GM18951 (cell line): Measurements from ENCODE around the gene MINDY4B.
"Not testable (repeated sequence)": the region's sequence is repeated elsewhere in the genome, so short reads cannot be mapped to it uniquely, and the experiment has no call there.

Experiments
- POLR2A ChIP-seq: IDR thresholded peaks from 4 replicates; pipeline ENCODE4 v1.6.1; 2011; ENCODE audit warnings: mild to moderate bottlenecking; ENCODE audit not compliant: insufficient read length, insufficient read depth; ENCODE audit errors: extremely low read depth
- in situ Hi-C: fragments of 300-500 bp; cut with MboI; formaldehyde crosslinking; loops from one replicate; pipeline ENCODE4 v1.12.0; 2022; ENCODE audit warnings: low sequenced_read_pairs, mixed read lengths, inconsistent platforms; ENCODE audit not compliant: unreplicated experiment

The MINDY4B gene

GRCh38 chr3:150887031-150887430, 18.2 kb downstream of the MINDY4B start:
- no peak for TF ChIP-seq POLR2A
- in situ Hi-C loops: no loop called here

- in situ Hi-C loops: no loop called here
These were observed 19.7 kb downstream of the MINDY4B start for GRCh38 chr3:150885535-150885934.

GRCh38 chr3:150878996-150879575, 26.2 kb downstream of the MINDY4B start:
- in situ Hi-C loops: no loop called here
- TF ChIP-seq POLR2A: no peak

More at GRCh38 chr3:150885535-150885934, 19.7 kb downstream of the MINDY4B start:
- TF ChIP-seq POLR2A: no peak

- TF ChIP-seq POLR2A: no peak
These were observed 26.9 kb downstream of the MINDY4B start for GRCh38 chr3:150878290-150878689.

GRCh38 chr3:150877303-150877702, 27.9 kb downstream of the MINDY4B start:
- in situ Hi-C loops: no loop called here

More at GRCh38 chr3:150878290-150878689, 26.9 kb downstream of the MINDY4B start:
- in situ Hi-C loops: no loop called here

GRCh38 chr3:150876611-150877265, 28.5 kb downstream of the MINDY4B start:
- TF ChIP-seq POLR2A: no peak
- in situ Hi-C loops: no loop called here

More at GRCh38 chr3:150877303-150877702, 27.9 kb downstream of the MINDY4B start:
- no peak for TF ChIP-seq POLR2A

GRCh38 chr3:150875548-150875947, 29.7 kb downstream of the MINDY4B start:
- TF ChIP-seq POLR2A: no peak
- in situ Hi-C loops: no loop called here

- in situ Hi-C loops: no loop called here
- no peak for TF ChIP-seq POLR2A
These were observed 30.5 kb downstream of the MINDY4B start for GRCh38 chr3:150874666-150875219.

GRCh38 chr3:150871192-150871591, 34.0 kb downstream of the MINDY4B start:
- no peak for TF ChIP-seq POLR2A
- in situ Hi-C loops: no loop called here

- in situ Hi-C loops: no loop called here
- no peak for TF ChIP-seq POLR2A
These were observed 34.8 kb downstream of the MINDY4B start for GRCh38 chr3:150870406-150870805.

- in situ Hi-C loops: loop anchor here (5.0 to 10.0 kb wide), 2 partner anchors 151 to 333 kb away; no protein-coding TSS in a partner anchor
- no peak for TF ChIP-seq POLR2A
These were observed 37.0 kb downstream of the MINDY4B start for GRCh38 chr3:150868282-150868681.

- TF ChIP-seq POLR2A: no peak
- in situ Hi-C loops: loop anchor here (5.0 to 10.0 kb wide), 2 partner anchors 150 to 333 kb away; no protein-coding TSS in a partner anchor
These were observed 37.8 kb downstream of the MINDY4B start for GRCh38 chr3:150867434-150867833.

- in situ Hi-C loops: loop anchor here (10.0 kb wide), 1 partner anchor 329 kb away; no protein-coding TSS in a partner anchor
These were observed 41.3 kb downstream of the MINDY4B start for GRCh38 chr3:150863921-150864320.

- in situ Hi-C loops: loop anchor here (10.0 kb wide), 1 partner anchor 327 kb away; no protein-coding TSS in a partner anchor
- no peak for TF ChIP-seq POLR2A
These were observed 43.4 kb downstream of the MINDY4B start for GRCh38 chr3:150861851-150862250.

GRCh38 chr3:150857936-150858335, 47.3 kb downstream of the MINDY4B start:
- in situ Hi-C loops: not testable (repeated sequence)
